Stimulated activated CD8-positive, alpha-beta memory T cell treated with anti-CD3 and anti-CD28 coated beads, Interleukin-4, amount 100 ng/mL, for 48 hours (primary cell): ENCODE measurements around the gene RUFY4.
A peak's percentile ranks its signal among the peaks of the same experiment; 100 is the strongest.

Experiments used
- DNase-seq: peaks from one replicate; pipeline ENCODE4 v3.0.0-alpha.2; 2020

RUFY4 gene

DNA sequence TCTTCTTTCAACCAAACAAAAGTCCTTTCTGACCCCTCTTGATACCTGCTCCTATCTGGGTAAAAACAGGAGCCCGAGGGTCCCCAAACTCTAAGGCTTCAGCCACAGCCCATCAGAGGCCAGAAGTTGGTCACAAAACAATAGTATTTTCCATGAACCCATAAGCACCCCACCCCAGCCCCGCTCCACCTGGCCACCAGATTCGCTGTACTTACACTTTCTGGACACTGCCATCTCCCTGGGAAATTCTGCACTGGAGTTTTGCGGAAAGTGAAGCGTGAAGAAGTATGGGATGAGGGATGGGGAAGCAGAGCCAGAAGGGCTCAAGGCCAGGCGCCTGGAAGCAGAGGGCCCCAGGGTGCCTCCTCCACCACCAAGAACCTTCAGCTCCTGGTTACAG, 5.2 kb upstream of the RUFY4 start:
- no peak for DNase-seq

DNA sequence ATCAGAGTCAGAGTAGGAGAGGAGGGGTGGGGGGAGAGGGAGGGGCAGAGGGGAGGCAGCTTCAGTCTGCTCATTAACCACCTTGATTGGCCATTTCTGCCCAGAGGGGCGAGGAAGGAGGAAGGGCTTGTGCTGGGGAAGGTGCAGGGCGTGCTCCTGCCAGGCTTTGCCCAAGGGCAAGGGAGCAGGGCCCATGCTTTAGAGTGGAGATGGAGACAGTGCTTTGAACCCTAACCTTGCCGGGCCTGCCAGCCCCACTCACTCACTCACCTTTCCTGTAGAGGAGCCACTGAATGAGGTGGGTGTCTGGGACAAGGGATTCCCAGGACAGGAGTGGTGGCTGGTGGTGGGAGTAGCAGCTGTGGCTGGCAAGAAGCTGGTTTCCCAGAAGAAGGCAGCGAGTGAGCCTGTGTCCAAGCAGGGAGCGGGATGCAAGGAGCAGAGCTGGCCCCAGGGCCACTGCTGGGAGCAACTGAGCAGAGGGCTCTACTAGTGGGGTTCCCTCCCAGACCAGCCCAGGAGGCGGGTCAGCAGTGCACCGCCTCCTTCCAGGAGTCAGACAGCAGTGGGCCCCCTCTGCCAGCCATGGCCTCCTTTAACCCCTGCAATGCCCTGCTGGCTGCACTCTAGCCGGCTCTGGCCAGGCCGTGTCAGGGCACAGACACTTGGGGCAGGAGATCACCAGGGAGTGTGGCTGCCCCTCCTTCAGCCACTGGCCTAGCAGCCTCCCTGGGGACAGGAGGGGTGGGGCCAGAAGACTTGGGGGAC, 3.6 kb upstream of the RUFY4 start:
- DNase-seq, result no peak

GRCh38 chr2:218066926-218067515, 2.0 kb upstream of the RUFY4 start:
- no peak for DNase-seq

DNA sequence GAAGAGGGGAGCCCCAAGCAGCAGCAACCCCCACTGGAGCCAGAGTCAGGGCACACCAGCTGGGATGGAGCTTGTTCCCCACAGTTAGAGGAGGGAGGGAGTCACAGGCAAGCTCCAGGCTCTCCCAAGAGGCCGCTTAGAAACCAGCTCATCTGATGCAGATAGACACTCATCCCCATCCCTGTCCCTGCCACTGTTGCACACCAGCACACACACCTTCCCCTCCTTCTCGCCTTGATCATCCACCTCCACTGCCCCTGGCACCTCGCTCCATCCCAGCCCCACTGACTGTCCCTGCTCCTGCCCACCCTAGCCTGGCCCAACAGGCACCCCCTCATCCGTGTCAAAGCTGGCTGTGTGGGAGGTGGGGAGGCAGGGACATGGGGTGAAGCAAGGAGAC, 1.5 kb upstream of the RUFY4 start:
- no peak for DNase-seq

- no peak for DNase-seq
Measured at GRCh38 chr2:218069606-218070300, 700 bp downstream of the RUFY4 start.

DNA sequence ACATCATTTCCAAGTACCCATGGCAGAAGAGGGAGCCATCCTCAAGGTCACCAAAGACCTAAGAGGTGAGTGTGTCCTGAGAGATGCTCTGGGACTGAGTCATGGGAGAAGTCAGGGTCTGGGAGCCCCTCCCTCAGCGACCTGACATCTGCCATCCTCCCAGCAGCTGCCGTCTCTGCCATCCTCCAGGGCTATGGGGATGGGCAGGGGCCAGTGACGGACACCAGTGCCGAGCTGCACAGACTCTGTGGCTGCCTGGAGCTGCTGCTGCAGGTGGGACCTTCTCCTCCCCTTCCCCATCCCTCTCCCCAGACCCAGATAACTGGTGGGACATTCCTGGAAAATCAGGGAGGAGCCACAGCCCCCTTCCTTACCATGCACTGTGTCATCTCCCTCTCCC, 1.5 kb downstream of the RUFY4 start:
- DNase-seq, result no peak

GRCh38 chr2:218071218-218071937, 2.3 kb downstream of the RUFY4 start:
- no peak for DNase-seq

- no peak for DNase-seq
Measured at GRCh38 chr2:218072002-218072401, 2.9 kb downstream of the RUFY4 start.

DNA sequence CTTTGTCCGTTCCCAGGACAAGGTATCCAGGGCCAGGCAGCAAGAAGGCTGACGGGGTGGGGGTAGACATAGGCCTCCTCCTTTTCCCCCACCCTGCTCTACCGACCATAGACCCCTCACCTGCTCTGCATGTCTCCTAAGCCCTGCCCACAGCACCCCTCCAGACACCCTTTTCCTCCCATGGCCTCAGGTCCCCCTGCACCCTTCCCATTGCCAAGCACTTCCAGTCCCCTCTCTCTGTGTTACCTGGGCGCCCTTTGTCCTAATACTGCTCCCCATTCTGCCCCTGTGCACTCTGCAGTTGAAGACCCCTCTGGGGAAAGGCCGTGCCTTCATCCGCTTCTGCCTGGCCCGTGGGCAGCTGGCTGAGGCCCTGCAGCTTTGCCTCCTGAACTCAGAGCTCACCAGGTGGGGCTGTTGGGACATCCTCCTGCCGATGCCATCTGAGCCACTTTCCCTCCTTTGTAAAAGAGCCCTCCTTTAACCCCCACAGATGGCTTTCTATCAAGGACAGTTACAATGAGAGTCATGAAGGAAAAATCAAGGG, 3.5 kb downstream of the RUFY4 start:
- DNase-seq, result no peak

- DNase-seq, result no peak
Measured at GRCh38 chr2:218073185-218073584, 4.1 kb downstream of the RUFY4 start.

DNA sequence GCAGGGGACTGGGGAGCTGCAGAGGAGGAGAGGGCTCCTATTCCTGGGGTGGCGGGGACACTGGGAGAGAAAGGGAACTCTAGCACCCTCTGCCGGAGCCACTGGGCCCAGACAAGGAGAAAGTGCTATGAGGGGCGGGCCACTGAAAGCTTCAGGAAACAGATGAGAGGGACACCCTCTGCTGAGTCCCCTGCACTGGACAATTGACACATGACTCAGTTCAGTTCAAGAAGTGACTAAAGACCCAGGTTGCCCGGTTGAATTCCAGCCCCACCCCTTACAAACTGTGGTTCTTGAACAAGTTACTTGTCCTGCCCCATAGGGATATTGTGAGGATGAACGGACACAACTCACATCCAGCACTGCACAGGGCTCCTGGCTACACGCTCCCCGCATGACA, 5.0 kb downstream of the RUFY4 start:
- peak; percentile 64 for DNase-seq

GRCh38 chr2:218075975-218076811, 7.1 kb downstream of the RUFY4 start:
- DNase-seq, result no peak

GRCh38 chr2:218077464-218078216, 8.6 kb downstream of the RUFY4 start:
- DNase-seq, result no peak

- no peak for DNase-seq
Measured at GRCh38 chr2:218079943-218080913, 11.2 kb downstream of the RUFY4 start.

DNA sequence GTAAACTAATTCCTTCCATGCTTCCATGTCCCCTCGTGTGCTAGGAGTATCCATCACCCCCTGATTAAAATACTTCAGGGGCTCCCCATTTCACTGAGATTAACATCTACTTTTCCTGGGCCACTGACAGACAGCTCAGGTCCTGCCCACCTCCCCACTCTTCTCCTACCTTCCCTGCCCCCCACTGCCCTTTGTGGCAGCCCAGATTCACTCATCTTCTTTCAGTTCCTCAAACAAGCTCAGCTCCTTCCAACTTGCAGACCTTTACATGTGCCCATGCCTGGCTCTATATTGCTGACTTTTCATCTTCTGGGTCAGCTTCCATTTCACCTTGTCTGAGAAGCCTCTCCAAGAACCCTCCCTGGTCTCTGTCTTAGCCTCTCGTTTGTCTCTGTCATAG, 12.0 kb downstream of the RUFY4 start:
- DNase-seq, result no peak

DNA sequence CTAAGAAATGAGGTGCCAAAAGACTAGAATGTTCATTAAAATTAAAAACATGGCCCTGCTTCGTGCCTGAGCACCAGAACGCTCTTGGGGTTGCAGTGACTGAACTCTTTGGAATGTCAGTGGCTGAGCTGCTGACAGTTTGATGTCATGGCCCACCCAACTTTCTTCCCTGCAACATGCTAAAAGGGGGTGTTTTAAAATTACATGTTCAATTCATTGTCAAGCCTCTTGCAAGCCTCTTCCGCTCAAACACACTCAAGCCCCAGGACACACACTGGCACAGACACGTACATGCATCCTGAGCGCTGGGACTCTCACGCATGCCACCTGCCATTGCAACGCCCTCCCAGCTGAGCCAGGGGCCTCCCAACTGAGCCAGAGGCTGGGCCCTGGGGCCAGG, 12.6 kb downstream of the RUFY4 start:
- DNase-seq, result no peak

GRCh38 chr2:218082586-218083351, 13.7 kb downstream of the RUFY4 start:
- no peak for DNase-seq

- DNase-seq, result no peak
Measured at GRCh38 chr2:218083352-218083676, 14.3 kb downstream of the RUFY4 start.

DNA sequence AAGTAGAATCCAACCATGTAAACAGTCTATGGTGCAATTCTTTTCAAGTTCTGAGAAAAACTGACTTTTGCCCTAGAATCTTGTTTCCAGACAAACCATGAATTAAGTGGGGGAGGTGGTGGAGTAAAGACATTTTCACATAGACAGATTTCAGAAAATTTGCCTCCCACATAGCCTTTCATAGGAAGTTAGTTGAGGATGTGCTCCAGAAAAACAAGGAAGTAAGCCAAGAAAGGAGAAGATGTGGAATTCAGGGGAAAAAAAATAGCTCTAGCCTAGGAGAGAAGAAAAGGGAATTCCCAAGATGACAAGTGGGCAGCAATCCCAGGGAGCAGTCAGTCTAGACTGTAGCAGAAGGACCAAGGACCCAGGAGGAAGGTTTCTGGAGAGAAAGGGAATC, 17.4 kb downstream of the RUFY4 start:
- no peak for DNase-seq

GRCh38 chr2:218089259-218089658, 20.2 kb downstream of the RUFY4 start:
- no peak for DNase-seq
